ENCODE data around the gene MAP4K2.

GRCh38 chr11:64835616-64836447 is 32.8 kb upstream of the MAP4K2 start:
- TF ChIP-seq EZH2 (IDR thresholded peaks at IDR 0.05; ENCODE audit: low read depth): no peak
- TF ChIP-seq CTCF (conservative IDR thresholded peaks at IDR 0.05): no peak
